C1 segment of cervical spinal cord (tissue), 14 donors: Measurements from ENCODE around the gene MEDAG.

Experiments used
- DNase-seq, 14 donors: peaks; one replicate each; lab custom pipeline; 2025; lab: John Stamatoyannopoulos, UW

MEDAG gene

DNA sequence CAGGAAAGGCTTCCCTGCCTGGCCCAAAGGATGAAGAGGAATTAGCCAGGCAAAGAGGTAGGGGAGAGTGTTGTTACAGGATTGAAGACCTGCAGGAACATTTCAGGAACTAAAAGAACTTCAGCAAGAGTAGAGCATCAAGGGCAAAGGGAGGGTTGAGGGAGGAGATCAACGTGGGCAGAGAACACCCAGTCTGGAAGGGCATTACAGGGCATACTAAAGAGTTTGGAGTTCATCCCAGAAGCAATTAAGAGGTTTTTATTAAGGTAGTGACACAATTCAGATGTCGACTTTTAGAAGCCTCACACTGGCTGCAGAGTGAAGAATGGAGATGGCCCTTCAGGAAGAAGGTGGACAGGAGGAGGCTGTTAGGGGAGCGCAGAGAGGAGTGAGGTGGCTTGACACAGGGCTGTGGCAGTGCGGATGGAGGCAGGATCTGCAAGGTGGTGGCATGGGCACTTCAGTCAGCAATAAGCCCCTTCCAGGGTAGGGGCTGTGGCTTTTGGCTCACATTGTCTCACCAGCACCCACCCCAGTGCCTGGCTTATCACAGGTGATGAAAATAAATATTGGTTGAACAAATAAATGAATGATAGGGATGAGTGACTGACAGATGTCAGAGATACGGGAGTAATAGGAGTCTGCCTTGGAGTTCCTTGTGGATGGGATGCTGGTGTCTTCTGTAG is 51.3 kb downstream of the MEDAG start:
- no peak for DNase-seq

DNA sequence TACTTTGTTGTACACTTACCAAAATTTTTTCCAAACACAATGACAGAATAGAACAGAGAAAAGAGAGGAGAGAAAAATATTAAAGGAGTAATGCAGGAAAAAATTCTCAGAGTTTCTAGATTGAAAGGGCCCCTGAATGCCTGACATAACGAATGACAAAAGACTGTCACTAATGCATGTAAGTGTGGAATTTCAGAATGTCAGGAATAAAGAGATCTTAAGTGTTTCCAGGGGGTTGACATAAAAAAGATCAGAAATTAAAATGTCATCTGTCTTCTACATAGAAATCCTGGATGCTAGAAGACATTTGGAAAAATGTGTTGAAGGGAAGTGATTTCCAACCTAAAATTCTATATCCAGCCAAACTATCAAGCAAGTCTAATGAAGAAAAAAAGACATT is 53.6 kb downstream of the MEDAG start:
- no peak for DNase-seq

DNA sequence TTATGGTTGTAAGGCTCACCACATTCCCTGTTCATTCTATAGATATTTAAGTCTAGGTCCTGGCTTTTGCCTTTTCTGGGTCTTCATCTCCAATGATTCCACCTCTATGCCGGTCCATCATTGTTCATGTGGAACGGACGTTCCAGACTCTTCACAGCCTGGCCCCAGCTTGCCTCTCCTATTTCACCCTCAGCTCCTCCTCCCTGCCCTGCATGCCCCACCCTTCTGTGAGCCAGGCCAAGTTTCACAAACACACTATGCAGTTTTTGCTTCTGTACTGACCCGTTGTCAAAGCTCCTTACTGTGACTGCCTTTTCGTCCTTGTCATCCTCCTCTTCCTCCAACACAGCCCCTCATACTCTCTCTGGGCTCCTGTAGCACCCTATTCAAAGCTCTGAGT is 57.7 kb downstream of the MEDAG start:
- DNase-seq = no peak

DNA sequence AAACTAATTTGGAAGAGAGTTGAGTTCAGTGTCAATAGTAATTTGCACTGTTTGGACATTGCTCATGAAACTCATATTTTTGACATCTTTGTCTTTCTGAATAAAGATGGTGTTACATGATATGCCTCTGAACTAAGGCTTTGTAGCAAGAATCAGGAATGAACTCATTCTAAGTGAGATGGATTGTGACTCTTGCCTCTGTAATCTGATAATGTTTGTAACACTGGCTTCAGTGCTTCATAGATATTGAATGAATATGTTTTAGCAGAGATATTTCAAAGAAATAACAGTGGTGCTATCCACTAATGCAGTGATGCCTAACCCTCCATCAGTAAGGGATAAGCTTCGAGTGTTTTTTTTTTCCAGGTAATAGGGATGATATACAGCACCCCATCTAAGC is 59.3 kb downstream of the MEDAG start:
- no peak for DNase-seq

DNA sequence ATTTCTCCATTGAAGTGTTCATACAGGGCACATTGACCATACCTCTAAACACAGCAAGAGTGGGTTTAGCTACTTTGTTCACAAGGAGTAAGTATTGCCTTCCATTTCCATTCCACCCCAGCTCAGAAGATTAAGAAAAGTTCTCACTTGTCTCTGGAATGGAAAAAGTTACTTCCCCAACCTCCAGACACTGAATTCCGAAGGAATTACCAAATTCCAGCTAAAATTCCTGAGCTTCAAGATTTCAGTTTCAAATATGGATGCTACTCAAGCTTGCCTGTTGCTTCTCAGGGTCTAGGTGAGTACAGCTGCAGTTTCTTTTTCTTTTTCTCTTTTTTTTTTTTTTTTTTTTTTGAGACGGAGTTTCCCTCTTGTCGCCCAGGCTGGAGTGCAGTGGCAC is 60.0 kb downstream of the MEDAG start:
- no peak for DNase-seq

DNA sequence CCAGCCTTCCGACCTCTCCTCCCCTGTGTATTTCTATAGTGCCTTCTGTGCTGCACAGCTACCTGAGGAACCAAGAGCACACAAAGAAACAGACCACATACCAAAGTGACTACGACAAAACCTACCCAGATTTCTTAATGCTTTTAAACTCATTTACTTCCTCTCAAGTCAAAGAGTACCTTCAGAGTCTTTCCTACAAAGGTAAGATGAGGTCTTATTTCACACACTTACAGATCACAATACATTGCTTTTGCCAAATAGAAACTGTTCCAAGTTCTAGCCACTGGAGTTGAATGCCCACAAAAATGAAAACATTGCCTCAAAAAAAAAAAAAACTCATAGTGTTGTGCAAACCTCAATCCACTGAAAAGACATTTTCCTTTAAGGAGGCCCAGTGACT is 62.8 kb downstream of the MEDAG start:
- no peak for DNase-seq

DNA sequence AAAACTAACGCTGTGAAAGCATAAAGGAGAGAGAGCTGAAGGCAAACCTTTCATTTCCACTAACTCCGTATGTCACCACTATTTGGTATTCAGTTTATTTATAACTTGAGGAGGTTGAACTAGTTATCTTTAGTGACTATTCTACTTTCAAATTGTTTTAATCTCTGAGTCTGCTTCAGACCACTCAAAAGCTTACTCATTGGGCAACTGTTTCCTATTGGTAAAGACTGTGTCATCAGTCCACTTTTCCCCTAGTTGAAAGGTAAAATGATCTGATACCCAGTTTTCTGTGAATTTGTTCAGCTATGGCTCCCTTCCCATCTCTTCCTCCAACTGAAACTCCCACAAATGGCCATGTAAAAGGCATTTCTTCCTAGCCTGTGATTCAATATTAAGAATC is 65.5 kb downstream of the MEDAG start:
- no peak for DNase-seq

DNA sequence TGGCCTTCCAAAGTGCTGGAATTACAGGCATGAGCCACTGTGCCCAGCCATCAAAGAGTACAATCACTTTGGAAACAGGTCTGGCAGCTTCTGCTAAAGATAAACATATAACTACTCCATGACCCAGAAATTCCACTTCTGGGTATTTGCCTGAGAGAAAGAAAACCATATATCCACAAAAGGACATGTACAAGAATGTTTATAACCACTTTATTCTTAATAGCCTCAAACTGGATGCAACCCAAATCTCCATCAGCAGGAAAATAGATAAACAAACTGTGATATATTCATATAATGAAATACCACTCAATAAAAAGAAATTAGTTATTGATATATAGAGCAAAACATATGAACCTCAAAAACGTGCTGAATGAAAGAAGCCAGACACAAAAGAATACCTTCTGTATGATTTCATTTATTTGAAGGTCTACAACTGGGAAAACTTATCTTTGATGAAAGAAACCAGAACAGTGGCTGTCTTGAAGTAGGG is 66.9 kb downstream of the MEDAG start:
- DNase-seq = no peak

DNA sequence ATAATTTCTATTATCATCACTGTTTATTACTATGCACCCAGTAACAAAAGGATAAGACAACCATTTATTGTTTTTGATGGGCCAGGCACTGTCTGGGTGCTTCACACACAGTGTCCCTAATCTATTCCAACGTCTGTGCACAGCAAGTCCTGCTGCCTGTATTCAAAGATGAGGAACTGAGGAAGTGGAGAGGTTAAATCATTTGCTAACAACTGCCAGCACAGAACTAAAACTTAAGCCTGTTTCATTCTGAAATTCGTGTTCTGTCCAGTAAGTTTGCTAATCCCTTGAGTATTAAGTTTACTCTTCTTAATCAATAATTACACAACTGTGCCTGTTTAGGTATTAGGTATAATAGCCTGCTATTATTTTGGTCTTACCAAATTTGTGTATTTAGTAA is 68.3 kb downstream of the MEDAG start:
- DNase-seq = no peak
